Measurements from ENCODE around the gene AXDND1.
"Not testable (repeated sequence)": the region's sequence is repeated elsewhere in the genome, so short reads cannot be mapped to it uniquely, and the experiment has no call there.

Gene AXDND1

GRCh38 chr1:179365342-179366092 lies at the start of gene AXDND1:
Gene AXDND1 (plus strand): TSS chr1:179365971. CDS start chr1:179366510, 539 bp downstream.
- DNase-seq, result peak; percentile 87

GRCh38 chr1:179318491-179318890 lies 47.3 kb upstream of the AXDND1 start:
- DNase-seq, result no peak

GRCh38 chr1:179321533-179322216 lies 44.1 kb upstream of the AXDND1 start:
- no peak for DNase-seq

GRCh38 chr1:179322557-179322956 lies 43.2 kb upstream of the AXDND1 start:
- no peak for DNase-seq

DNA sequence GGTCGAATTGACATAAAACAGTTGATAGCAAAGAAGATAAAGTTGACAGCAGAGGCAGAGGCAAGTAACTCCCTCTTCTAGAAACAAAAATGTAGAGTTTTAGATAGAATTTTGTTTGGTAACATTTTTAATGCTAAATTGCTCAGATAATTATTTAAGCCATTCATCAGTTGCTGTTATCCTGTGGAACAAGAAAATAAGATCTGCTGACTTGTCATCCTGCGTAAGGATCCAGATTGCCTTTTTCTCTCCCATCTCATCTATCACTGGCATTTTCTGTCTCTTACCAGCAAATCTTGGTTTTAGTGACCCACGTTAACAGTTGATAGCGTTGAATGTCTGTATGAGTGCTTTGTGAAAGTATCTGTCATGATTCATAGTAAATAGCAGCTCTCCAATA lies 42.3 kb upstream of the AXDND1 start:
- DNase-seq, result no peak

DNA sequence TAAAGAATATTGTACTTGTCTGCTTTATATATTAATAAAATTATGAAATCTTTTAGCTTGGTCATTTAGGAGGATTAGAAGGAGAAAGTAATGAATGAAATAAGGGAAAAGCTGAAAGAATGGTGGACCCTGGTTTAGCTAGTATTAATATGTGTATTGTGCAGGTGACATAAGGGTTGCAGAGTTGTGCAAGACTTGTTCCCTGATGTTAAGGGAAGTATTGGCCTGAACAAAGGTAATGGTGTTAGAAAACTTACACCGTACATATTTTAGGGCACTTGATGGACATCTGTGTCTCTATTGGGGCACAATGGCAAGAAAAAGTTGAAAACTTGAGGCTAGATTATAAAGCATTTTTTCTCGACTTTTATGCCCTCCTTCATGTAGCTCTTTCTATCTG lies 39.9 kb upstream of the AXDND1 start:
- DNase-seq, result no peak

DNA sequence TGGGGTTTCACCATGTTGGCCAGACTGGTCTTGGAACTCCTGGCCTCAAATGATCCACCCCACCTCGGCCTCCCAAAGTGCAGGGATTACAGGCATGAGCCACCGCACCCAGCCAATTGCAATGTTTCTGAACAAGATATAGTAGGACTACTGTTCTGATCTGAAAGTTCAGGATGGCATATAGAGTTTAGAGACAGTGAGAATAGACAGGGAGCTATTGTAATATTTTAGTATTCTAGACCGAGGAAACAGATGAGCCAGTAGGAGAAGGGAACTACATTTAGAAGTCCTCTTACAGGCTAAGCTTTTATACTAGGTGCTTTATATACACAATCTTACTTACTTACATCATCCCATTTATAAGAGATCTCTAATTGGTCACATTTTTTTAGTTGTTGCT lies 39.0 kb upstream of the AXDND1 start:
- DNase-seq, result no peak

- DNase-seq, result no peak
Measured at GRCh38 chr1:179327196-179327595, 38.6 kb upstream of the AXDND1 start.

DNA sequence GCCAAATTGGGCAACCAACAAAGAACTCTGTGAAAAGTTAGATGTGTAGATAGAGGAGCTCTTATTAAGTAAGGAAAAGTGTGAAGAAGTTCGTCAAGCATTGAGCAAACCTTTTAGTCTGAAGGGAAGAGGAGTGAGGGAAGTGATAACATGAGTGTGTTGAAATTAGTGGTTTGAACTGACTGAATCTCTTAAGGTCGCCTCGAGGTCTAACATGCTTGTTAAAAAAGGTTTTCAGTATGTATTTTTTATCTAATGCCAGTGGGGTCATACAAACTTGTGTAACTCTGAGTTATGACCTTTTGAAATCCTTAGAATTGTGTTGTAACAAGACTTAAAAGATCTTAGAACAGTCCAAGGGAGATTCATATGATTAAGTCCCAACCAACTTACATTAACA lies 38.1 kb upstream of the AXDND1 start:
- no peak for DNase-seq

- no peak for DNase-seq
Measured at GRCh38 chr1:179329862-179330261, 35.9 kb upstream of the AXDND1 start.

- no peak for DNase-seq
Measured at GRCh38 chr1:179334440-179334839, 31.3 kb upstream of the AXDND1 start.

DNA sequence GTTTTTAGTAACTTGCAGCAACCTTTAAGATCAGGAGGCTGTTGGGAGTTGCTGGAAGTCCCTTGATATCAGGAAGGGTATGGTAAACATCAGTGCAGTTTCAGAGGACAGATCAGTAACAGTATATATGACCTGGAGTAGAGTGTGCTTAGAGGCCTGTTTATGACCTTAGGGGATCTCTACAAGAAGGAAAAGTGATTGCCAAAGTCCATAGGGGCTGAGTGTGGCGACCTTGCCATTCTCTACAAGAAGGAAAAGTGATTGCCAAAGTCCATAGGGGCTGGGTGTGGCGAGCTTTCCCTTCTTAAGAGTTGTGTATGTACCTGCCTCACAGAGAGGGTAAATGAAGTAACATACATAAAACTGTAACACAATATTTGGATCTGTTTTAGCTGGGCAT lies 28.5 kb upstream of the AXDND1 start:
- DNase-seq, result no peak

- no peak for DNase-seq
Measured at GRCh38 chr1:179337942-179338560, 27.7 kb upstream of the AXDND1 start.

- no peak for DNase-seq
Measured at GRCh38 chr1:179340918-179341317, 24.9 kb upstream of the AXDND1 start.

DNA sequence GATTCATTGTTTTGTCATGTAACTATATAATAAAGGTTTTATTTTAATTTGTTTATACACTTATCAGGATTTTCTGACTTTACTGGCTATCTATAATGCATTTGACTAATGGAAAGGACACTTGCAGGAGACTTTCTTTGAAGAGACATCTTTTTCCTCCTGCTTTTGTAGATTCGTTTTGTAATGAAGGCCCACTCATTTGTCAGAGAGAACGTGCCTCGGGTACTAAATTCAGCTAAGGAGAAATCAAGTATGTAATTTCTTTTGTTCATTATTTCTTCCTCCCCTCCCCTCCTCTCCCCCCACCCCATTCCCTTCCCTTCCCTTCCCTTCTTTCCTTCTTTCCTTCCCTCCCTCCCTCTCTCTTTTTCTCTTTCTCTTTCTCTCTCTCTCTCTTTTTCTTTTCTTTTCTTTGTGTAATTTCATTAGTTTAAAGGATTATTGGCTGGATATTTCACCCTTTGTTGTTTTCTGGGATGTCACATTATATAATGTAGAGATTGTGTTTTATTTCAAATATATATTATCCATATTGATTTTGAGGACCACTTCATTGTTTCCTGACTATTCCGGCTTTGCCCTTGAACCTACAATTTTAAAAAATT lies 23.7 kb upstream of the AXDND1 start:
- DNase-seq, result no peak

GRCh38 chr1:179342740-179343404 lies 22.9 kb upstream of the AXDND1 start:
- DNase-seq, result no peak

DNA sequence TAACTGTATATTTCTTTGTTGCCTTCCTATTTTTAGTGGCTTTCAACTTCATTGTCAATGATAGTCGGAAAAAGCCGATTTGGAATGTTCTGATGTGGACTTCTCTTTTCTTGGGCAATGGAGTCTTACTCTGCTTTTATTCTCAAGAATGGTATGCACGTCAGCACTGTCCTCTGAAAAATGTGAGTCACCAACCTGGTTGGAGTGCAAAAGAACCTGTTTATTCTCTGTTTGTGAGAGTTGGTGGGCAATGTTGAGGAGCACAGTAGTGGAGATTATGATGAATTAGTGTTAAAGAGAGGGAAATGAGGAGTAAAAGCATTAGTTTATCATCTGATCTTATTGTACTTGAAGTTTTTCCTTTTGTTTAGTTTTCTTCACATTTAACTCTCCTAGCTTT lies 14.5 kb upstream of the AXDND1 start:
- DNase-seq, result no peak

- DNase-seq, result no peak
Measured at GRCh38 chr1:179352236-179352635, 13.5 kb upstream of the AXDND1 start.

DNA sequence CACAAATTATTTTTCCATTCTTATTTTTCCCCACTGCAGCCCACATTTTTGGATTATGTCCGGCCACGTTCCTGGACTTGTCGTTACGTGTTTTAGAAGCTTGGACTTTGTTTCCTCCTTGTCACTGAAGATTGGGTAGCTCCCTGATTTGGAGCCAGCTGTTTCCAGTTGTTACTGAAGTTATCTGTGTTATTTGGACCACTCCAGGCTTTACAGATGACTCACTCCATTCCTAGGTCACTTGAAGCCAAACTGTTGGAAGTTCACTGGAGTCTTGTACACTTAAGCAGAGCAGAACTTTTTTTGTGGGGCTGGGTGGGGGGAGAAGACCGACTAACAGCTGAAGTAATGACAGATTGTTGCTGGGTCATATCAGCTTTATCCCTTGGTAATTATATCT lies 12.2 kb upstream of the AXDND1 start:
- no peak for DNase-seq

DNA sequence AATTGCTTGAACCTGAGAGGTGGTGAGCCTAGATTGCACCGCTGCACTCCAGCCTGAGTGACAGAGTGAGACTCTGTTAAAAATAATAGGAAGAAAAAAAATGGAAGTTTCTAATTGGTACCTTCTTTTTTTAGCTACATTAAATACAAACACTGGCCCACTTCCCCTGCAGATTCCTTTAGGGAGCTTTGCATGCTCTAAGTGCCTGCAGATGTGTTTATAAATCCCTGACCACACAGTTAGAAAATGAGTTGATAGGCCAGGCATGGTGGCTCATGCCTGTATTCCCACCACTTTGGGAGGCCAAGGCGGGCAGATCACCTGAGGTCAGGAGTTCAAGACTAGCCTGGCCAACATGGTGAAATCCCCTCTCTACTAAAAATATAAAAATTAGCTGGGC lies 4.1 kb upstream of the AXDND1 start:
- not testable (repeated sequence) for DNase-seq

DNA sequence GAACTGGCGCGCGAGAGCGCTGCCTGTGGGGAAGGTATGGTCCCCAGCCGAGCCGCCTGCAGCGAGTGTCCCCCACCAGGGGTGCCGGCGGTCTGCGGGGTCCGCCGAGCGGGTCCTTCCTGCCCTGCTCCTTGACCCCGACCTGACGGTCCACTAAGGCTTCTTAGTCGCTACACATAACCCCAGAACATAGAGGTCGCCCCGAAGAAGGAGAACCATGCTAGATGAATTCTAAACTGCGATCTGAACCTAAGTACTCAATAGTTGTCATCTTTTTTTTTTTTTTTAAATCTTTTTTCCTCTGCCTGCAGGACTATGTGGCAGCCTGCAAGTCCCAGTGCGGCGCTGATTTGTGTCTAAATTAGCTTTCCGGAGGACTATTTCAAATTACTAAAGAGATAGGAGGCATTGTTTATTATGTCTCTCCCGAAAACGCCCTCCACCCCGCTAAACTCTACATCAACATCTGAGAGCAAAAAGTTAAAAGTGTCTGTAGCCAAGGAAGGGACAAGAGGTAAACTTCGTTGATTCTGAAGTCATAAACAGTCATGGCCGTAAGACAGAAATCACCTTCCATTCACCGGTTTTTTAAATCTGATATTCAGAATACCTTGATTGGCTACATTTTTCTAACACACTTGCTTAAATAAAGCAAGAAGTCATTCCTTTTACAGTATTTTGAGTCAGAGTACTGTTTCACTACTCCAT lies 476 bp downstream of the AXDND1 start:
- no peak for DNase-seq

- no peak for DNase-seq
Measured at GRCh38 chr1:179369751-179370341, 4.1 kb downstream of the AXDND1 start.
